Measurements from ENCODE around the gene DST.

DNA sequence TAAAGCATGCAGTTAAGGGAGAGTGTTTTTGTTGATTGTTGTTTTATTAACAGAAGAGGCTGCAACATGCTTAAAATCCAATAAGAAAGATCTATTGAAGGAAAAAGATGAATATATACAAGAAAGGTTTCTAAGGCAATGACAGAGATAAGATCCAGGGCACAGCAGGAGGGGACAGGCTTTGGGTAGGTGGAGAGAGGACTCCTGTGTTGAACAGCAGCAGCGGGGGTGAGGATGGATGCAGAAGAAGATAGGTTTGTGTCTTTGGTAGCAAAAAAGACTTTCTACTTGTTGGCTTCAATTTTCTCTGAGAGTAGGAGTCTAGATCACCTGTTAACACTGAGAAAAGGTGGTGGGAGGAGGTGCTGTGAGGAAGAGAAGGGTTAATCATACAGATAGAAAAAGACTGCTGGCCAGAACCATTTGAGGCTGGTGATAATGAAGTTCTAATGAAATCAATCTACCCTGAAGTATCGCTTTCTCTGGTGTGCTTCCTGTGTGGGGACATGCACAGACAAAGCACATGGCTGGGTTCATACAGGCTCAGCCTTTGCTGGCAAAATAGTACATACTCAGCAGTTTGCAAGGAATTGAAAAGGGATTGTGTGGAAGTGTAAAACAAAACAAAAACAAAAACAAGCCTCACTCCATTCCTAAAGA lies 17.2 kb upstream of the DST start:
- TF ChIP-seq POLR2A (IDR thresholded peaks at IDR 0.05) (no peak), CTCF (IDR thresholded peaks at IDR 0.05) (no peak)

All from tibial nerve (tissue), 3 donors.